Activated CD4-positive, alpha-beta memory T cell treated with anti-CD3 and anti-CD28 coated beads for 36 hours (primary cell): ENCODE data around the gene LRRIQ4. TPM values are rescaled to one million over a fixed set of nuclear protein-coding genes. Genes with fewer than 3 reads are reported as not detected.

Experiments
- CTCF ChIA-PET: fragments of 350-600 bp; sonication (Branson Sonifier 250); formaldehyde crosslinking; loops from one replicate; lab custom pipeline; 2021; ENCODE audit warnings: antibody characterized with exemption, inconsistent platforms; lab: Charles Lee
- POLR2A ChIA-PET: fragments of 350-600 bp; sonication (Branson Sonifier 250); formaldehyde crosslinking; loops from one replicate; lab custom pipeline; 2021; ENCODE audit warnings: antibody characterized with exemption; lab: Charles Lee
- DNase-seq: peaks from one replicate; pipeline ENCODE4 v3.0.0-alpha.2; 2020
- H3K27ac Mint-ChIP-seq: one replicate; pipeline ENCODE4 v1.8.0; 2021; ENCODE audit warnings: mixed read lengths
- H3K27me3 Mint-ChIP-seq: one replicate; pipeline ENCODE4 v1.8.0; 2021; ENCODE audit warnings: mixed read lengths
- H3K36me3 Mint-ChIP-seq: one replicate; pipeline ENCODE4 v1.8.0; 2021; ENCODE audit warnings: mixed read lengths
- H3K4me1 Mint-ChIP-seq: one replicate; pipeline ENCODE4 v1.8.0; 2021; ENCODE audit warnings: low read depth, mixed read lengths
- H3K4me3 Mint-ChIP-seq: one replicate; pipeline ENCODE4 v1.8.0; 2021; ENCODE audit warnings: mild to moderate bottlenecking, mixed read lengths
- H3K9me3 Mint-ChIP-seq: one replicate; pipeline ENCODE4 v1.8.0; 2021; ENCODE audit warnings: mixed read lengths
- intact Hi-C: fragments of 100-400 bp; cut with micrococcal nuclease; formaldehyde crosslinking; loops from one replicate; pipeline ENCODE4 v1.15.1; 2023
- total RNA-seq, 2 experiments: library from RNA; stranded (reverse); gene quantifications; one replicate each; pipeline ENCODE4 v1.2.3, GENCODE V29; 2021

Gene LRRIQ4
- total RNA-seq, 2 experiments from 2014 or later, result 0.14 TPM; not detected in 1

DNA sequence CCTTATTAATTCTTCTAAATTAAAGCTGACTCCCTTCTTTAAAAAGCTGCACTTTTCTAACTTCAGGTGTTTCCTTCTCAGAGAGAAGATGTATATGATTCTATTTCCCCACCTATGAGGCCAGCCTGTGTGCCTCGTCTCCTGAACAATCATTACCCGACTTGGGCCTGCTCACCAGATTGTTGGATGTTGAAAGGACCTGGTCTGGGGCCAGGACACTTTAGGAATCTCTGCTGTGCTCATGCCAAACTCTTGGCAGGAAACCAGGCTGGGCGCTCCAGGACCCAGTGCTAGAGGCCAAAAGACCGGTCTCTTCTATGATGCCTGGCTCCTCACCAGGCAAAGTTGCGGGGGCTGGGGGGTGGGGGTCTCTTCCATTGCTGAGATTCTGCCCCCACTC is 74.0 kb downstream of the LRRIQ4 start:
- no peak overlapping the region for H3K27ac Mint-ChIP-seq
- DNase-seq, result no peak
- POLR2A ChIA-PET, result no interaction called here
- H3K9me3 Mint-ChIP-seq, result no peaks in the 10 kb centered on the region
- H3K4me1 Mint-ChIP-seq, result no peaks in the 10 kb centered on the region
- CTCF ChIA-PET, result no interaction called here
- no peak overlapping the region for H3K4me3 Mint-ChIP-seq
- H3K27me3 Mint-ChIP-seq, result no peaks in the 10 kb centered on the region
- intact Hi-C loops, result no loop called here
- no peaks in the 10 kb centered on the region for H3K36me3 Mint-ChIP-seq

Other genes starting within 250 kb of the LRRIQ4 start
- not detected for gene MECOM, start 149.2 kb upstream of the LRRIQ4 start, total RNA-seq
- 10 to 100 TPM; 11.5 to 19.2 TPM for gene TERC, start 47.8 kb upstream of the LRRIQ4 start, total RNA-seq
- gene ACTRT3, start 43.3 kb upstream of the LRRIQ4 start, total RNA-seq, result 1 to 10 TPM in 1 of 2 experiments, under 1 TPM in 1; 0.76 to 1.0 TPM
- 10 to 100 TPM; 12.8 to 14.0 TPM for gene MYNN, start 39.5 kb upstream of the LRRIQ4 start, total RNA-seq
- gene LRRC34, start within 50 bp of the LRRIQ4 start, total RNA-seq, result 1 to 10 TPM; 2.8 to 2.9 TPM
- not detected for gene LRRC31, start 57.1 kb downstream of the LRRIQ4 start, total RNA-seq
- gene SAMD7, start 98.7 kb downstream of the LRRIQ4 start, total RNA-seq, result not detected
- gene SEC62, start 153.9 kb downstream of the LRRIQ4 start, total RNA-seq, result 10 to 100 TPM; 59.7 to 60.7 TPM
- gene GPR160, start 225.1 kb downstream of the LRRIQ4 start, total RNA-seq, result 1 to 10 TPM; 5.7 to 7.0 TPM